KMS-11 (cell line): ENCODE data around the gene POLR1E.

Experiments used
- H2AFZ ChIP-seq: fragments of 200-600 bp; sonication (generic); 2 replicates; pipeline ENCODE4 v1.6.1; 2016; ENCODE audit warnings: antibody characterized with exemption, mixed run types, low read depth
- H3K27ac ChIP-seq: fragments of 200-600 bp; sonication (generic); 2 replicates; pipeline ENCODE4 v1.6.1; 2016; ENCODE audit warnings: mild to moderate bottlenecking, mixed run types
- H3K27me3 ChIP-seq: fragments of 200-600 bp; sonication (generic); 2 replicates; pipeline ENCODE4 v1.6.1; 2017; ENCODE audit warnings: mild to moderate bottlenecking, low read depth, mixed run types, moderate library complexity; ENCODE audit not compliant: insufficient read depth
- H3K36me3 ChIP-seq: fragments of 200-600 bp; sonication (generic); 2 replicates; pipeline ENCODE4 v1.6.1; 2017; ENCODE audit warnings: mild to moderate bottlenecking, mixed run types; ENCODE audit not compliant: insufficient read depth
- H3K4me1 ChIP-seq: fragments of 200-600 bp; sonication (generic); 2 replicates; pipeline ENCODE4 v1.6.1; 2016; ENCODE audit warnings: mild to moderate bottlenecking, low read depth, mixed run types; ENCODE audit not compliant: poor library complexity, severe bottlenecking
- H3K4me2 ChIP-seq: fragments of 200-600 bp; sonication (generic); 2 replicates; pipeline ENCODE4 v1.7.0; 2016; ENCODE audit warnings: mild to moderate bottlenecking, mixed run types
- H3K4me3 ChIP-seq: fragments of 200-600 bp; sonication (generic); IDR thresholded peaks from 2 replicates; pipeline ENCODE4 v1.6.1; 2017; ENCODE audit warnings: low read depth, low read length, mixed read lengths; ENCODE audit not compliant: insufficient read depth
- H3K79me2 ChIP-seq: fragments of 200-600 bp; sonication (generic); 2 replicates; pipeline ENCODE4 v1.6.1; 2016; ENCODE audit warnings: low read depth, mixed run types; ENCODE audit not compliant: insufficient read depth
- H3K9ac ChIP-seq: fragments of 200-600 bp; sonication (generic); 2 replicates; pipeline ENCODE4 v1.6.1; 2016; ENCODE audit warnings: mild to moderate bottlenecking, mixed run types
- H4K20me1 ChIP-seq: fragments of 200-600 bp; sonication (generic); 2 replicates; pipeline ENCODE4 v1.6.1; 2016; ENCODE audit warnings: mild to moderate bottlenecking, mixed run types; ENCODE audit not compliant: insufficient read depth
- TF ChIP-seq, protein P1 (sequence below): fragments of 200-600 bp; sonication (generic); conservative IDR thresholded peaks from 2 replicates; pipeline ENCODE4 v1.6.1; 2017; ENCODE audit warnings: low read depth, mild to moderate bottlenecking, antibody characterized with exemption, low read length, moderate library complexity, mixed read lengths

Gene POLR1E

GRCh38 chr9:37515620-37516258, 30.0 kb downstream of the POLR1E start:
- Histone ChIP-seq H3K79me2 (no peaks in the 10 kb centered on the region), H3K9ac (no peak overlapping the region), H4K20me1 (no peaks in the 10 kb centered on the region), H3K36me3 (no peaks in the 10 kb centered on the region), H3K4me2 (no peak overlapping the region), H3K4me1 (no peaks in the 10 kb centered on the region), H3K27me3 (no peaks in the 10 kb centered on the region), H3K27ac (no peak overlapping the region), H2AFZ (no peak overlapping the region), H3K4me3 (no peak overlapping the region)
- TF ChIP-seq, protein P1, sequence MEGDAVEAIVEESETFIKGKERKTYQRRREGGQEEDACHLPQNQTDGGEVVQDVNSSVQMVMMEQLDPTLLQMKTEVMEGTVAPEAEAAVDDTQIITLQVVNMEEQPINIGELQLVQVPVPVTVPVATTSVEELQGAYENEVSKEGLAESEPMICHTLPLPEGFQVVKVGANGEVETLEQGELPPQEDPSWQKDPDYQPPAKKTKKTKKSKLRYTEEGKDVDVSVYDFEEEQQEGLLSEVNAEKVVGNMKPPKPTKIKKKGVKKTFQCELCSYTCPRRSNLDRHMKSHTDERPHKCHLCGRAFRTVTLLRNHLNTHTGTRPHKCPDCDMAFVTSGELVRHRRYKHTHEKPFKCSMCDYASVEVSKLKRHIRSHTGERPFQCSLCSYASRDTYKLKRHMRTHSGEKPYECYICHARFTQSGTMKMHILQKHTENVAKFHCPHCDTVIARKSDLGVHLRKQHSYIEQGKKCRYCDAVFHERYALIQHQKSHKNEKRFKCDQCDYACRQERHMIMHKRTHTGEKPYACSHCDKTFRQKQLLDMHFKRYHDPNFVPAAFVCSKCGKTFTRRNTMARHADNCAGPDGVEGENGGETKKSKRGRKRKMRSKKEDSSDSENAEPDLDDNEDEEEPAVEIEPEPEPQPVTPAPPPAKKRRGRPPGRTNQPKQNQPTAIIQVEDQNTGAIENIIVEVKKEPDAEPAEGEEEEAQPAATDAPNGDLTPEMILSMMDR, result no peak

- Histone ChIP-seq H3K36me3 (no peaks in the 10 kb centered on the region), H3K4me3 (no peak overlapping the region), H3K4me1 (no peaks in the 10 kb centered on the region), H3K27ac (no peak overlapping the region), H3K79me2 (no peaks in the 10 kb centered on the region), H3K9ac (no peak overlapping the region), H3K27me3 (no peaks in the 10 kb centered on the region), H4K20me1 (no peaks in the 10 kb centered on the region), H2AFZ (no peak overlapping the region), H3K4me2 (no peak overlapping the region)
- TF ChIP-seq, protein P1, result no peak
Observed at GRCh38 chr9:37517923-37518322, 32.2 kb downstream of the POLR1E start.

DNA sequence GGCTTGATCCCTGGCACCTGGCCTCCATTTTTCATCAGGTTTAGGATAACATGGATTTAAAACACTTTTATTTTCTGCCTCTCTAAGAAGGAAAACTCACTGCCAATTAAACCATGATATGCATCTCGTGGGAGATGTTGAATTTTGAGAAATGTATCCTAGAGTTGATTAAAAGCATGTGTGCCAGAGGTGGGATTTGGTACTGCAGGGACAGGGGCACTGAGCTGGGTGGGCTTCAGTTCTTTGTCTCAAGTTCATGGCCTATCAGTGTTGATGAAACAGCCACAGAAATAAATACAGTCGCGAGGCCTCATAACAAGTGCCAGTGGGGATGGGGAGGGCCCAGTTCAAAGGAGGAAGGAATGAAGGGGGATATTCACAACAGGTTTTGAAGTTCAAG, 34.9 kb downstream of the POLR1E start:
- H3K36me3 ChIP-seq, result no peaks in the 10 kb centered on the region
- H3K79me2 ChIP-seq, result no peaks in the 10 kb centered on the region
- no peak overlapping the region for H3K27ac ChIP-seq
- no peak overlapping the region for H3K9ac ChIP-seq
- TF ChIP-seq, protein P1, result no peak
- no peak overlapping the region for H3K4me2 ChIP-seq
- no peaks in the 10 kb centered on the region for H3K4me1 ChIP-seq
- H3K4me3 ChIP-seq, result no peak overlapping the region
- no peaks in the 10 kb centered on the region for H4K20me1 ChIP-seq
- no peaks in the 10 kb centered on the region for H3K27me3 ChIP-seq
- no peak overlapping the region for H2AFZ ChIP-seq

- H4K20me1 ChIP-seq, result no peaks in the 10 kb centered on the region
- H3K36me3 ChIP-seq, result no peaks in the 10 kb centered on the region
- TF ChIP-seq, protein P1, result no peak
Observed at GRCh38 chr9:37521111-37521510, 35.4 kb downstream of the POLR1E start.

More at GRCh38 chr9:37521111-37521510, 35.4 kb downstream of the POLR1E start:
- H3K4me1 ChIP-seq, result no peaks in the 10 kb centered on the region
- no peak overlapping the region for H3K4me2 ChIP-seq
- H3K27ac ChIP-seq, result no peak overlapping the region
- H2AFZ ChIP-seq, result no peak overlapping the region
- H3K27me3 ChIP-seq, result no peaks in the 10 kb centered on the region
- no peak overlapping the region for H3K4me3 ChIP-seq
- no peak overlapping the region for H3K9ac ChIP-seq
- H3K79me2 ChIP-seq, result no peaks in the 10 kb centered on the region
